ENCODE data around the gene CDCP1.

DNA sequence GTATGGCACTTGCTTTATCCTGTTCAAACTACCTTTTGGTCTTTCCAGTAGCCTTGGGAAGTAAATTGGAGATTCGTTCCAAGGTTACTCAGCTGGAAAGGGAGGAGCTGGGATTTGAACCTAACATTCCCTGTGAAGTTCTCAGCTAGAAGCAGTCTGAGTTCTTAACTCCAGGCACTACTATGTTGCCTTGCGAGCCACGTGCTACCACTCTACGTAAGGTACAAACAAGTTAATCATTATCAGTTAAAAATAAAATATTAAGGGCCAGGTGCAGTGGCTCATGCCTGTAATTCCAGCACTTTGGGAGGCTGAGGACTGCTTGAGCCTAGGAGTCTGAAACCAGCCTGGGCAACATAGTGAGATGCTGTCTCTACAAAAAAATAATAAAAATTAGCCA is 30.7 kb upstream of the CDCP1 start:
- no peak for TF ChIP-seq POLR2AphosphoS5 (IDR thresholded peaks at IDR 0.05)
- TF ChIP-seq POLR2A (IDR thresholded peaks at IDR 0.05), result no peak
- TF ChIP-seq, protein P1, sequence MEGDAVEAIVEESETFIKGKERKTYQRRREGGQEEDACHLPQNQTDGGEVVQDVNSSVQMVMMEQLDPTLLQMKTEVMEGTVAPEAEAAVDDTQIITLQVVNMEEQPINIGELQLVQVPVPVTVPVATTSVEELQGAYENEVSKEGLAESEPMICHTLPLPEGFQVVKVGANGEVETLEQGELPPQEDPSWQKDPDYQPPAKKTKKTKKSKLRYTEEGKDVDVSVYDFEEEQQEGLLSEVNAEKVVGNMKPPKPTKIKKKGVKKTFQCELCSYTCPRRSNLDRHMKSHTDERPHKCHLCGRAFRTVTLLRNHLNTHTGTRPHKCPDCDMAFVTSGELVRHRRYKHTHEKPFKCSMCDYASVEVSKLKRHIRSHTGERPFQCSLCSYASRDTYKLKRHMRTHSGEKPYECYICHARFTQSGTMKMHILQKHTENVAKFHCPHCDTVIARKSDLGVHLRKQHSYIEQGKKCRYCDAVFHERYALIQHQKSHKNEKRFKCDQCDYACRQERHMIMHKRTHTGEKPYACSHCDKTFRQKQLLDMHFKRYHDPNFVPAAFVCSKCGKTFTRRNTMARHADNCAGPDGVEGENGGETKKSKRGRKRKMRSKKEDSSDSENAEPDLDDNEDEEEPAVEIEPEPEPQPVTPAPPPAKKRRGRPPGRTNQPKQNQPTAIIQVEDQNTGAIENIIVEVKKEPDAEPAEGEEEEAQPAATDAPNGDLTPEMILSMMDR (IDR thresholded peaks at IDR 0.05), result no peak
- no peak for TF ChIP-seq EP300 (IDR thresholded peaks at IDR 0.05)

Data from stomach (tissue), 4 donors.